H1 (cell line): ENCODE measurements around the gene CD151. TPM values are rescaled to one million over a fixed set of nuclear protein-coding genes. Genes with fewer than 3 reads are reported as not detected.

Source experiments
- CTCF ChIA-PET: fragments of 300-600 bp; sonication (Branson Sonifier 250); formaldehyde crosslinking; loops from one replicate; lab custom pipeline; 2021; ENCODE audit not compliant: partially characterized antibody; lab: Charles Lee
- POLR2A ChIA-PET: fragments of 300-600 bp; sonication (Branson Sonifier 250); formaldehyde crosslinking; loops from one replicate; lab custom pipeline; 2021; ENCODE audit warnings: inconsistent platforms; ENCODE audit not compliant: partially characterized antibody; lab: Charles Lee
- DNase-seq, 2 experiments: peaks; one replicate each; pipeline versions ENCODE4 v3.0.0 to v3.0.0-alpha.2; 2010 to 2022; ENCODE audit warnings: low spot score in 2 of 2, low read depth in 1 of 2, mixed read lengths in 1 of 2
- FAIRE-seq: peaks from 2 replicates; lab custom pipeline; 2011; peaks lifted over from hg19 to GRCh38; lab: Jason Lieb, UNC
- H2AFZ ChIP-seq: 2 replicates; pipeline ENCODE4 v1.8.1; 2012; ENCODE audit warnings: low read length, inconsistent platforms
- H2AK5ac ChIP-seq: 2 replicates; pipeline ENCODE4 v1.6.1; 2013; ENCODE audit warnings: low read depth, low read length
- H2BK120ac ChIP-seq: replicated peaks from 2 replicates; pipeline ENCODE3; 2013; ENCODE audit warnings: low read depth, low read length, inconsistent platforms
- H2BK12ac ChIP-seq: 2 replicates; pipeline ENCODE4 v1.6.1; 2013; ENCODE audit warnings: low read depth, low read length
- H2BK15ac ChIP-seq: 2 replicates; pipeline ENCODE4 v1.6.1; 2013; ENCODE audit warnings: low read length
- H2BK20ac ChIP-seq: 2 replicates; pipeline ENCODE4 v1.6.1; 2013; ENCODE audit warnings: low read length
- H2BK5ac ChIP-seq: 2 replicates; pipeline ENCODE4 v1.6.1; 2013; ENCODE audit warnings: low read depth, low read length
- H3K14ac ChIP-seq: 2 replicates; pipeline ENCODE4 v1.6.1; 2013; ENCODE audit warnings: inconsistent platforms; ENCODE audit not compliant: insufficient read length
- H3K18ac ChIP-seq: 2 replicates; pipeline ENCODE4 v1.6.1; 2013; ENCODE audit warnings: low read length; ENCODE audit errors: extremely low read depth
- H3K23ac ChIP-seq: 2 replicates; pipeline ENCODE4 v1.6.1; 2013; ENCODE audit warnings: inconsistent platforms; ENCODE audit not compliant: insufficient read length
- H3K23me2 ChIP-seq: 2 replicates; pipeline ENCODE4 v1.6.1; 2013; ENCODE audit warnings: low read depth, low read length
- H3K27ac ChIP-seq: 2 replicates; pipeline ENCODE4 v1.6.1; 2011; ENCODE audit warnings: low read depth, low read length, inconsistent platforms
- H3K27me3 ChIP-seq, 4 experiments: replicated peaks in 1 of 4; 1 replicate in 1 of 4; 2 replicates in 3 of 4; pipeline versions ENCODE4 v1.6.1 to v1.8.1; 2011 to 2013; ENCODE audit warnings: low read length in 3 of 4, mild to moderate bottlenecking in 3 of 4, inconsistent platforms in 2 of 4, mixed read lengths in 2 of 4, moderate library complexity in 1 of 4; ENCODE audit not compliant: control insufficient read depth in 3 of 4, insufficient read depth in 3 of 4; ENCODE audit errors: extremely low read depth in 1 of 4
- H3K36me3 ChIP-seq, 4 experiments: 2 replicates each; pipeline versions ENCODE4 v1.6.1 to v1.8.1; 2011 to 2013; ENCODE audit warnings: mild to moderate bottlenecking in 4 of 4, low read length in 3 of 4, moderate library complexity in 2 of 4, control low read depth in 1 of 4, inconsistent platforms in 1 of 4; ENCODE audit not compliant: insufficient read depth in 4 of 4, control insufficient read depth in 2 of 4
- H3K4ac ChIP-seq: replicated peaks from 2 replicates; pipeline ENCODE3; 2013; ENCODE audit warnings: low read length, low read depth, mixed read lengths, inconsistent platforms; ENCODE audit not compliant: insufficient read length
- H3K4me1 ChIP-seq, 4 experiments: replicated peaks in 1 of 4; 1 replicate in 1 of 4; 2 replicates in 3 of 4; pipeline versions ENCODE4 v1.6.1 to v1.8.1; 2011 to 2013; ENCODE audit warnings: low read length in 3 of 4, inconsistent platforms in 2 of 4, mixed read lengths in 1 of 4; ENCODE audit not compliant: insufficient read depth in 4 of 4, control insufficient read depth in 3 of 4
- H3K4me2 ChIP-seq, 2 experiments: 2 replicates each; pipeline versions ENCODE4 v1.6.1 to v1.8.1; 2011 to 2013; ENCODE audit warnings: low read depth in 2 of 2, low read length in 2 of 2, control low read depth in 1 of 2, inconsistent platforms in 1 of 2, mild to moderate bottlenecking in 1 of 2; ENCODE audit not compliant: insufficient read depth in 1 of 2
- H3K4me3 ChIP-seq, 4 experiments: fragments of 200-600, 300-600 bp in 1 of 4; sonication (generic), shearing (Covaris generic), sonication (Bioruptor Twin) in 1 of 4; 2 replicates each; pipeline versions ENCODE4 v1.5.1 to v1.8.1; 2011 to 2016; ENCODE audit warnings: low read length in 4 of 4, low read depth in 3 of 4, control low read depth in 2 of 4, inconsistent platforms in 2 of 4, mild to moderate bottlenecking in 2 of 4, mixed read lengths in 1 of 4, moderate library complexity in 1 of 4; ENCODE audit not compliant: insufficient read depth in 2 of 4; ENCODE audit errors: extremely low read depth in 1 of 4
- H3K56ac ChIP-seq: replicated peaks from 2 replicates; pipeline ENCODE3; 2013; ENCODE audit warnings: low read depth, mild to moderate bottlenecking, mixed read lengths, low read length, inconsistent platforms; ENCODE audit not compliant: insufficient read length
- H3K79me1 ChIP-seq: 2 replicates; pipeline ENCODE4 v1.6.1; 2013; ENCODE audit warnings: low read depth, low read length, control low read depth
- H3K79me2 ChIP-seq, 2 experiments: 2 replicates each; pipeline versions ENCODE4 v1.6.1 to v1.8.1; 2012 to 2013; ENCODE audit warnings: low read length in 2 of 2, mild to moderate bottlenecking in 2 of 2, inconsistent platforms in 1 of 2; ENCODE audit not compliant: insufficient read depth in 2 of 2, control insufficient read depth in 1 of 2
- H3K9ac ChIP-seq, 4 experiments: replicated peaks in 1 of 4; 1 replicate in 1 of 4; 2 replicates in 3 of 4; pipeline versions ENCODE4 v1.6.1 to v1.8.1; 2011 to 2013; ENCODE audit warnings: low read depth in 3 of 4, low read length in 3 of 4, control low read depth in 2 of 4, mild to moderate bottlenecking in 2 of 4, moderate library complexity in 2 of 4, inconsistent platforms in 1 of 4; ENCODE audit errors: extremely low read depth in 1 of 4
- H3K9me3 ChIP-seq, 2 experiments: 2 replicates each; pipeline versions ENCODE4 v1.6.1 to v1.8.1; 2012 to 2013; ENCODE audit warnings: mild to moderate bottlenecking in 2 of 2, moderate library complexity in 2 of 2, control low read depth in 1 of 2, inconsistent platforms in 1 of 2, low read depth in 1 of 2, low read length in 1 of 2, mixed read lengths in 1 of 2; ENCODE audit not compliant: insufficient read depth in 2 of 2
- H4K20me1 ChIP-seq, 2 experiments: replicated peaks in 1 of 2; 2 replicates each; pipeline versions ENCODE3 to v1.8.1; 2011 to 2013; ENCODE audit warnings: inconsistent platforms in 2 of 2, low read length in 2 of 2, mild to moderate bottlenecking in 1 of 2; ENCODE audit not compliant: insufficient read depth in 2 of 2, control insufficient read depth in 1 of 2
- H4K5ac ChIP-seq: 2 replicates; pipeline ENCODE4 v1.6.1; 2013; ENCODE audit warnings: low read length, low read depth, mixed read lengths, inconsistent platforms; ENCODE audit not compliant: insufficient read length
- H4K8ac ChIP-seq: 2 replicates; pipeline ENCODE4 v1.8.0; 2013; ENCODE audit warnings: mild to moderate bottlenecking, moderate library complexity, low read length, inconsistent platforms; ENCODE audit not compliant: insufficient read depth; ENCODE audit errors: extremely low read depth
- H4K91ac ChIP-seq: replicated peaks from 2 replicates; pipeline ENCODE3; 2013; ENCODE audit warnings: low read length, mixed read lengths, inconsistent platforms; ENCODE audit not compliant: insufficient read length
- BCL11A ChIP-seq, 2 experiments: IDR thresholded peaks; one replicate each; pipeline ENCODE4 v1.6.1; 2011; ENCODE audit warnings: low read depth in 2 of 2, low read length in 2 of 2, mild to moderate bottlenecking in 2 of 2
- EP300 ChIP-seq, 2 experiments: IDR thresholded peaks; 1 replicate in 1 of 2; 2 replicates in 1 of 2; pipeline ENCODE4 v1.6.1; 2011 to 2012; ENCODE audit warnings: low read depth in 2 of 2, low read length in 2 of 2, mild to moderate bottlenecking in 2 of 2, borderline replicate concordance in 1 of 2, inconsistent platforms in 1 of 2, moderate library complexity in 1 of 2
- EZH2 ChIP-seq: fragments of 200-600 bp; sonication (generic); IDR thresholded peaks from 2 replicates; pipeline ENCODE4 v1.7.1; 2012; ENCODE audit warnings: low read depth, mild to moderate bottlenecking, moderate library complexity, low read length, inconsistent platforms; ENCODE audit not compliant: severe bottlenecking
- FOSL1 ChIP-seq: IDR thresholded peaks from 2 replicates; pipeline ENCODE4 v1.6.1; 2011; ENCODE audit warnings: mild to moderate bottlenecking, low read depth, low read length, moderate library complexity; ENCODE audit not compliant: insufficient read depth
- KDM1A ChIP-seq: fragments of 200-600, 300-600 bp; sonication (generic); IDR thresholded peaks from 2 replicates; pipeline ENCODE4 v1.7.1; 2016; ENCODE audit warnings: mild to moderate bottlenecking, low read length, borderline replicate concordance
- NANOG ChIP-seq: IDR thresholded peaks from 2 replicates; pipeline ENCODE4 v1.6.1; 2011; ENCODE audit warnings: low read length, low read depth, mild to moderate bottlenecking, inconsistent platforms; ENCODE audit not compliant: insufficient read depth, poor library complexity, severe bottlenecking
- SIX5 ChIP-seq: IDR thresholded peaks from 2 replicates; pipeline ENCODE4 v1.6.1; 2011; ENCODE audit warnings: mild to moderate bottlenecking, low read depth, low read length
- SUZ12 ChIP-seq: fragments of 200-600 bp; sonication (generic); IDR thresholded peaks from 2 replicates; pipeline ENCODE4 v1.6.1; 2012; ENCODE audit warnings: mild to moderate bottlenecking, inconsistent platforms, low read length, moderate library complexity, mixed read lengths
- TAF1 ChIP-seq: IDR thresholded peaks from 2 replicates; pipeline ENCODE4 v1.6.1; 2011; ENCODE audit warnings: mild to moderate bottlenecking, low read depth, low read length
- TBP ChIP-seq: IDR thresholded peaks from 2 replicates; pipeline ENCODE4 v1.6.1; 2011; ENCODE audit warnings: low read depth, low read length, improper control_type of control experiment
- YY1 ChIP-seq: IDR thresholded peaks from 2 replicates; pipeline ENCODE4 v1.6.1; 2011; ENCODE audit warnings: low read depth, mild to moderate bottlenecking, low read length
- ZNF274 ChIP-seq: IDR thresholded peaks from 2 replicates; pipeline ENCODE4 v1.7.0; 2012; ENCODE audit warnings: low read length, borderline replicate concordance; ENCODE audit errors: extremely low read depth
- WGBS, 2 experiments: shearing (Covaris generic) in 1 of 2; methylation state at CpG; one replicate each; pipeline versions ENCODE4 v1.1.6 to v1.1.7; 2013 to 2015; ENCODE audit warnings: low lambda C conversion rate in 2 of 2, mixed read lengths in 2 of 2, inconsistent platforms in 1 of 2, low coverage in 1 of 2, missing lambda C conversion rate in 1 of 2; ENCODE audit not compliant: insufficient replicate concordance in 2 of 2, insufficient coverage in 1 of 2, insufficient read length in 1 of 2; ENCODE audit errors: extremely low coverage in 1 of 2, missing lambda C conversion rate in 1 of 2; 5-methylcytosine and 5-hydroxymethylcytosine counted together
- polyA plus RNA-seq, 7 experiments: library from polyadenylated mRNA; depleted of rRNA in 3 of 7; stranded (reverse) in 5 of 7; unstranded in 2 of 7; fragments of >200 nt in 5 of 7; fragments of 200-250 nt in 2 of 7; gene quantifications; 1 replicate in 5 of 7; 2 replicates in 1 of 7; 4 replicates in 1 of 7; pipeline versions ENCODE4 v1.2.1 to v1.2.3, GENCODE V29; 2011 to 2013; ENCODE audit warnings: missing spikeins in 2 of 7, mixed read lengths in 2 of 7
- total RNA-seq: library from RNA; stranded (reverse); fragmentation: NEBNext Ultra II Directional; extraction: Animal tissue kit (Norgen Biotek cat#: 25700); gene quantifications from 2 replicates; pipeline ENCODE4 v1.2.1, GENCODE V29; 2021
- TF ChIP-seq, protein P1 (sequence below): IDR thresholded peaks from 2 replicates; pipeline ENCODE4 v1.6.1; 2011; ENCODE audit warnings: low read length, improper control_type of control experiment

The CD151 gene
- total and polyA plus RNA-seq, 2 of the 8 experiments (the other 6 are each of a cell fraction or from before 2014, with no cell fraction given), result 101 to 212 TPM

DNA sequence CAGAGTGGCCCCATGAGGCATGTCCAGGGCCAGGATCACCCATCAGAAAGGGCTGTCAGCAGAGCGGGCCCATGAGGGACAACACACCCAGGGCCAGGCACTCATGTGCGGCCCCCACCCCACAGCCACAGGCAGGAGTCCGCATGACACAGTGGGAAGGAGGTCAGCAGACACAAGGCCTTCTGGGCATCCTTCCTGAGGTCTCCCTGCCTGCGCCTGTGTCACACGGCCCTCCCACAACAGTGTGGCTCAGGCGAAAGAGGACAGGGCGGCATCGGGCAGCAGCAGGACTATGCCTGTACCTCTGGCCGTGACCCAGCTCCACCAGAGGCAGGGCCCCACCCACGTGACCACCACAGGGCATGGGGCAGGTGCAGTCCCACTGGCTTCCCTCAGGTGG is 50.8 kb downstream of the CD151 start:
- H3K23me2 ChIP-seq, result no peaks in the 10 kb centered on the region
- no peak overlapping the region for H3K18ac ChIP-seq
- H2AK5ac ChIP-seq, result no peak overlapping the region
- H3K56ac ChIP-seq, result no peak overlapping the region
- no peak overlapping the region for H3K4me3 ChIP-seq
- peaks cover 3 to 17% of the 10 kb centered on the region in 2 experiments for H4K20me1 ChIP-seq
- H3K4me1 ChIP-seq, result no peaks in the 10 kb centered on the region
- no peaks in the 10 kb centered on the region for H3K79me2 ChIP-seq
- DNase-seq (no peak), FAIRE-seq (no peak)
- H3K27ac ChIP-seq, result no peak overlapping the region
- CTCF ChIA-PET, result interaction anchor here (0.9 to 1.4 kb wide), 4 partner anchors 12 to 15 kb away, joined by 3 to 7 read pairs (median 4); no protein-coding TSS in a partner anchor
- 90% methylated on average over 10 of the region's 10 CpGs; no CpG with 5 or more reads in 1 of the 2 experiments for WGBS, 2 experiments
- H3K9me3 ChIP-seq, result no peaks in the 10 kb centered on the region
- H3K36me3 ChIP-seq, result peaks cover 2 to 22% (median 8%) of the 10 kb centered on the region in 4 experiments; a peak in 5 of 8 replicates
- H3K4ac ChIP-seq, result no peak overlapping the region
- H4K91ac ChIP-seq, result no peak overlapping the region
- H2BK15ac ChIP-seq, result no peak overlapping the region
- H3K79me1 ChIP-seq, result no peaks in the 10 kb centered on the region
- no peak overlapping the region for H4K8ac ChIP-seq
- H4K5ac ChIP-seq, result no peak overlapping the region
- no peak overlapping the region for H3K9ac ChIP-seq
- POLR2A ChIA-PET, result interaction anchor here (0.8 to 1.0 kb wide), 5 partner anchors 8 to 167 kb away, joined by 3 to 4 read pairs (median 3); no protein-coding TSS in a partner anchor
- no peaks in the 10 kb centered on the region for H3K27me3 ChIP-seq
- H3K14ac ChIP-seq, result no peak overlapping the region
- H2BK20ac ChIP-seq, result no peak overlapping the region
- H2AFZ ChIP-seq, result no peak overlapping the region
- H2BK5ac ChIP-seq, result no peak overlapping the region; the same call in 1 of the 2 replicates
- no peak overlapping the region for H3K4me2 ChIP-seq
- H2BK120ac ChIP-seq, result no peak overlapping the region
- no peak overlapping the region for H3K23ac ChIP-seq
- H2BK12ac ChIP-seq, result no peak overlapping the region
- no peak for TF ChIP-seq ZNF274
- no peak for TF ChIP-seq FOSL1
- TF ChIP-seq NANOG, result no peak
- no peak for TF ChIP-seq SIX5
- no peak for TF ChIP-seq EZH2
- no peak for TF ChIP-seq TBP
- TF ChIP-seq, protein P1, sequence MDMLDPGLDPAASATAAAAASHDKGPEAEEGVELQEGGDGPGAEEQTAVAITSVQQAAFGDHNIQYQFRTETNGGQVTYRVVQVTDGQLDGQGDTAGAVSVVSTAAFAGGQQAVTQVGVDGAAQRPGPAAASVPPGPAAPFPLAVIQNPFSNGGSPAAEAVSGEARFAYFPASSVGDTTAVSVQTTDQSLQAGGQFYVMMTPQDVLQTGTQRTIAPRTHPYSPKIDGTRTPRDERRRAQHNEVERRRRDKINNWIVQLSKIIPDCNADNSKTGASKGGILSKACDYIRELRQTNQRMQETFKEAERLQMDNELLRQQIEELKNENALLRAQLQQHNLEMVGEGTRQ, result no peak
- no peak for TF ChIP-seq KDM1A
- no peak for TF ChIP-seq TAF1
- TF ChIP-seq BCL11A (IDR thresholded peaks at IDR 0.05; ENCODE audit: low read depth in 2 of 2, low read length in 2 of 2), result no peak
- TF ChIP-seq SUZ12, result no peak
- TF ChIP-seq YY1, result no peak
- no peak for TF ChIP-seq EP300 (IDR thresholded peaks at IDR 0.05; ENCODE audit: borderline replicate concordance in 1 of 2, low read depth in 2 of 2, low read length in 2 of 2)
